NOMO-1 treated with dmso at 0.1 percent for 144 hours (cell line): Measurements from ENCODE around the gene BHLHE41.
A peak's percentile ranks its signal among the peaks of the same experiment; 100 is the strongest.

Source experiments
- DNase-seq: peaks from one replicate; lab custom pipeline; 2025; ENCODE audit not compliant: unreplicated experiment; lab: John Stamatoyannopoulos, UW

The BHLHE41 gene

GRCh38 chr12:26116829-26117715, 7.8 kb downstream of the BHLHE41 start:
- no peak for DNase-seq

- no peak for DNase-seq
Observed at GRCh38 chr12:26114720-26115401, 10.0 kb downstream of the BHLHE41 start.

DNA sequence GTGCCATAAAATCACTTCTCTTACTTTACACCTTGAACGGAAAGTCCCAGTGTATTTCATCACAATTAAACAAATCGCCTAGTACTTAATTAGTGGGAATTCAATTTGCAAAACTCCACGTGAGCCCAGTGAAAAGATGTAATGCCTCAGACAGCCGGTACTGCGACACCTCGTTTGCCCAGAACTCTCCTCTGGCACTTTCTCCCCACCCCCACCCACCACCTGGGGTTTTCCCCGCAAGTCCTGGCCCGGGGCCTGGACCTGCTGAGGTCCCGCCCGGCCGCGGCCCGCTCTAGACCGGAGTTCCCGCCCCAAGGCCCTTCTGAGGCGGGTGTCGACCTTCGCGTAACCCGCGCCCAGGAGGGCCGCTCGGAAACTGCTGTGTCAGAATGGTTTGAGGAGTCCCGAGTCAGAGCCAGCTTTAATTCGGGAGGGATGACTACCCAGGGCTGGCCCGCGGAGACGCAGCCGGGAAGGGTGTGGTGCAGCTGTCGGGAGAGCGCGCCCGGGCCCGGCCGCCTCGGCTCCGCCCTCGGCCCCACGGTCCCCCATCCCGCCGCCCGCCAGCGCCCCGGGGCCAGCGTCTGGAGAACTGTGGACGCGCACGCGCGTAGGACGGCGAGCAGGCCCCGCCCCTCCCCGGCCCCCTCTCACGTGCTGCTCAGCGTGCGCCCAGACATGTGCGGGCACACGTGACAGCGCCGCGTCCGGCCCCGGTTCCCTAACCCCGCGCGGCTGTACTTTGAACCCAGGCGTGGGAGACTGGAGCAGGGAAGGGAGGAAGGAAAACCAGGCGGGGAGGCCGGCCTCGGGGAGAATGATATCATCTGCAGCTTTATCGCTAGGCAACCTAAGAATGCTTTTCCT, 10.8 kb downstream of the BHLHE41 start:
- peak; percentile 41 for DNase-seq

- no peak for DNase-seq
Observed at GRCh38 chr12:26113181-26113654, 11.6 kb downstream of the BHLHE41 start.

DNA sequence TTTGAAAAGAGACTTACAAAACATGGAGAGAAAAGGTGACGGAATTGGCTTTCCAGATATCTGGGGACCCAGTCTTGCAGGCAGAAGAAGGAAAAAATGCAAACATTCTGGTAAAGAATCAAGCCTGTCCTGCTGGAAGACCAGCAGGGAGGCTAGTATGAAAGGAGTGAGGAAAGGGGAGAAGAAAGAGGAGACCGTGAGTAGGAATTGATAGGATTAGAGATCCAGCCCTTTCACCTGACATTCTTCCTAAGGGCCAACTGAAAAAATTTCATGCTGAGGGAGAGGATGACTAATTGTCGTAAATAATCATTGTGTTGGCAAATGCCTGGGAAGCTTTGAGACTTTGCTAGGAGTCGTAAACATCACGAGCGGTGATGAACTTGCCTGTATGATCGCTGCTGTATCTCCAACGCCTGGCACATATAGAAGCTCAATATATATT, 12.1 kb downstream of the BHLHE41 start:
- DNase-seq = no peak

- DNase-seq = no peak
Observed at GRCh38 chr12:26112232-26112631, 12.6 kb downstream of the BHLHE41 start.

GRCh38 chr12:26109343-26109881, 15.4 kb downstream of the BHLHE41 start:
- no peak for DNase-seq

GRCh38 chr12:26108915-26109314, 15.9 kb downstream of the BHLHE41 start:
- no peak for DNase-seq

GRCh38 chr12:26106347-26106746, 18.5 kb downstream of the BHLHE41 start:
- no peak for DNase-seq

- no peak for DNase-seq
Observed at GRCh38 chr12:26102953-26103352, 21.9 kb downstream of the BHLHE41 start.

- no peak for DNase-seq
Observed at GRCh38 chr12:26101763-26102162, 23.1 kb downstream of the BHLHE41 start.

GRCh38 chr12:26101350-26101734, 23.5 kb downstream of the BHLHE41 start:
- DNase-seq = no peak

- no peak for DNase-seq
Observed at GRCh38 chr12:26100666-26101349, 24.0 kb downstream of the BHLHE41 start.

- DNase-seq = peak; percentile 17
Observed at GRCh38 chr12:26097046-26097878, 27.6 kb downstream of the BHLHE41 start.

GRCh38 chr12:26096036-26096435, 28.8 kb downstream of the BHLHE41 start:
- no peak for DNase-seq

- DNase-seq = no peak
Observed at GRCh38 chr12:26095186-26095585, 29.7 kb downstream of the BHLHE41 start.

DNA sequence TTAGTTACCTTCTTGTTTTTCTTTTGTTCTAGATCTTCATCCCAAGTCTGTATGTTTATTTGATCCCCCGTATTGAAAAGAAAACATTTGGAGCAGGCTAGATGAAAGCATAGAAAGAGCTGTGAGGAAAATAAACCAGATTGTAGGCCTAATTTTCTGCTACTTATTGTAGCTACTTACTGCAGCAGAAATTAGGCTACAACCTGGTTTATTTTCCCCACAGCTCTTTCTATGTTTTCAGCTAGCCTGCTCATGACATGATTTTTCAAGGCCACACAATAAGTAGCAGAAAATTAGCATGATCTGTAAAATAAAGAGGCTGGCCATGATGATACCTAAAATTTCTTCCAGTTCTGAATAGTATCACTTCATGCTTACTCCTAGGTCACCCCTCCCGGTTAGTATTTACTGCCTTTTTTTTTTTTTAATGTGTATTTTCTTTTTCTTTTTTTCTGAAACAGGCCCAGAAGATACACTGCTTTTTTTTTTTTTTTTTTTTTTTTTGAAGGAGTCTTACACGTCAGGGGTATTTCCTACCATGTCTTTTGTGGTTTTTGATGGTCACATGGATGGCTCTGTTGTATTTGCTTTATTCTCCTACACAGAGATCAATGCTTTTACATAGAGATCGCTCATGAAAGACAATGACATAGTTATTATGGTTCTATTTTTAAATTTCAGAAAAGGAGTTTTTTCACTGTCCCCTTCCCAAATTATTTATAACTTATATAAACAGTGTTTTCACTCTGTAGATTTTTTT, 32.3 kb downstream of the BHLHE41 start:
- no peak for DNase-seq

- no peak for DNase-seq
Observed at GRCh38 chr12:26091822-26092221, 33.0 kb downstream of the BHLHE41 start.
